Activated CD4-positive, alpha-beta T cell treated with anti-CD3 and anti-CD28 coated beads, Interleukin-2, amount 10 ng/mL, durations not matched to agents 7 days and 5 days (primary cell): Measurements from ENCODE around the gene ZC2HC1B. TPM values are rescaled to one million over a fixed set of nuclear protein-coding genes. Genes with fewer than 3 reads are reported as not detected.

Source experiments
- CTCF ChIA-PET: fragments of 350-600 bp; sonication (Branson Sonifier 250); formaldehyde crosslinking; loops from one replicate; lab custom pipeline; 2021; ENCODE audit warnings: antibody characterized with exemption; lab: Charles Lee
- POLR2A ChIA-PET: fragments of 350-600 bp; sonication (Branson Sonifier 250); formaldehyde crosslinking; loops from one replicate; lab custom pipeline; 2021; ENCODE audit warnings: antibody characterized with exemption; lab: Charles Lee
- DNase-seq: peaks from one replicate; pipeline ENCODE4 v3.0.0-alpha.2; 2020
- H3K27ac Mint-ChIP-seq: one replicate; pipeline ENCODE4 v1.8.0; 2021; ENCODE audit warnings: mild to moderate bottlenecking, moderate library complexity, mixed read lengths
- H3K27me3 Mint-ChIP-seq: one replicate; pipeline ENCODE4 v1.8.0; 2021; ENCODE audit warnings: mixed read lengths
- H3K36me3 Mint-ChIP-seq: one replicate; pipeline ENCODE4 v1.8.0; 2021; ENCODE audit warnings: low read depth, mixed read lengths
- H3K4me1 Mint-ChIP-seq: one replicate; pipeline ENCODE4 v1.8.0; 2021; ENCODE audit warnings: mixed read lengths
- H3K4me3 Mint-ChIP-seq: one replicate; pipeline ENCODE4 v1.8.0; 2021; ENCODE audit warnings: mild to moderate bottlenecking, moderate library complexity, mixed read lengths
- H3K9me3 Mint-ChIP-seq: one replicate; pipeline ENCODE4 v1.8.0; 2021; ENCODE audit warnings: mixed read lengths
- total RNA-seq, 2 experiments: library from RNA; stranded (reverse); gene quantifications; one replicate each; pipeline ENCODE4 v1.2.3, GENCODE V29; 2021

Gene ZC2HC1B
- total RNA-seq, 2 experiments from 2014 or later: not detected

DNA sequence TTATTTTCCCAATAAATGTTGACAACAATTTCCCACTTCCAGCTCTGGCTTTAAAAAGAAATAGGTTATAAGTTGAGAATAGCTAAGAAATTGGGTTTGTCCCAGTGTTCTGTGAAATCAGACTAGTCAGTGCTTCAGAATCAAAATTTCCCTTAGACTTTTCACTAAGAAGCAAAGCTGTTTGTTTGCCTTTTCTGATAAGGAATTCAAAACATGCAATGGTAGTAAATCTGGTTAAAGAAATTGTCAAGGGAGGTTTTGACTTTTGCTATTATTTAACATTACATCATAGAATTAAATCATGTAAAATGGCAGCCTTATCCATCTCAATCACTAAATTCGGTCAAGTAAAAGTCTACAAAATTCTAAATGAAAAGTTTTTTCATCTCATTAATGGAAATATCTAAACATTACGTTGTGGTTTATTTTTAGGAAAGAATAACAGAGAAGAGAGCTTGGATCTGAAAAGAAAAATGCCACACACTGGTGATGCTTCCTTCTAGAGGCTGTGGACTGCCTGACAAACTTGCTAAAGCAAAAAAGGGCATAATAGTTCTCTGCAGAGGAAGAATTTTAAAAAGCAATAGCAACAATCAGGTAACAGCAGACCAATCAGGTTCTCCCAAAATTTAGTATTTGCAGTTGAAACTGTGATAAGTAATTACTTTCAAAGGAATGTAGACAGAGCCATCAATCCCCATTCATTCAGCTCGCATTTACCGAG, 107.4 kb downstream of the ZC2HC1B start:
- Mint-ChIP-seq H3K9me3 (no peaks in the 10 kb centered on the region), H3K4me3 (no peak overlapping the region), H3K27me3 (peaks cover 4% of the 10 kb centered on the region), H3K27ac (no peak overlapping the region), H3K36me3 (no peaks in the 10 kb centered on the region), H3K4me1 (no peaks in the 10 kb centered on the region)
- CTCF ChIA-PET: no interaction called here
- no peak for DNase-seq
- POLR2A ChIA-PET: no interaction called here

DNA sequence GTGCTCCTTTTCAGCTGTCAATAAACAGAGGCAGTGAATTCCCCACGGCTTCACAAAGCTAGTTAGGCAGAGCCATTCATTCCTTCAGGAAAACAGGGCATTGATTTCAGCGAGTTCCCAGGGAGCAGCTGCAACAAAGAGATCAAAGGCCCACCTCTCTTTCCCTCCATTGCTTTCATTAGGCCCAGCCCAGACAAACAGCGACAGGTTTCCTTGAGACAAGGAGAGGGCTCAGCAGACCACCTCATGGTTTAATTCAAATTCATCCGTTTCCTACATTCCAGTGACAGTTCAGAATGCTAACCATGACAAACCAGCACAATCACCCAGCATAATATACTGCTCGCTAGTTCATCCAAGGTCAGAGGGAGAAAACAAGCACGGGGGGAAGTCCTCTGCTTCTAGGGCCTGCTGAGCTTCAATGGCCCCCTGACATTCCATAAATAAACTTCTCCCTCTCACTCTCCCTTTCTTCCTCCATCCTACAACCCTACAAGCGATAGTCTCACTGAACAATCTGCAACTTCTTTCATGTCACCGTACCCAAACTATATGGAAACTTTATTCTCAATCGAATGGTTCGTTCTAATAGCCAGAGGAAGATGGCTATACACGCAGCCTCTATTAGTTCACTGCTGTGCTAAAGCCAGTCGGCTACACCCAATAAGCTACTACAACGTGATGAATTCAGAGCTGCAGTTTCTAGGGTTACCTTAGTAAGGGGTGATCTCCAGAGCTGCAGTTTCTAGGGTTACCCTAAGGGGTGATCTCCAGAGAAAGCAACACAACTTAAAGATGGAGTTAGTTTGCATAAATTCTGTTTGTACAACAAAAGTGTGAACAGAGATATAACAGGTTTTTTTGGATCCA, 109.1 kb downstream of the ZC2HC1B start:
- Mint-ChIP-seq H3K4me3 (no peak overlapping the region), H3K27ac (no peak overlapping the region), H3K36me3 (no peaks in the 10 kb centered on the region), H3K9me3 (no peaks in the 10 kb centered on the region), H3K4me1 (peaks cover 2% of the 10 kb centered on the region), H3K27me3 (peaks cover 4% of the 10 kb centered on the region)
- ChIA-PET POLR2A (no interaction called here), CTCF (interaction anchor here (0.6 kb wide), 1 partner anchor 380 kb away, joined by 4 read pairs; no protein-coding TSS in a partner anchor)
- DNase-seq: no peak

- Mint-ChIP-seq H3K27me3 (peaks cover 7% of the 10 kb centered on the region), H3K36me3 (no peaks in the 10 kb centered on the region), H3K4me1 (peaks cover 2% of the 10 kb centered on the region), H3K27ac (no peak overlapping the region), H3K9me3 (no peaks in the 10 kb centered on the region), H3K4me3 (no peak overlapping the region)
- DNase-seq: no peak
- ChIA-PET POLR2A (no interaction called here), CTCF (no interaction called here)
Measured at GRCh38 chr6:143974089-143974488, 109.8 kb downstream of the ZC2HC1B start.

GRCh38 chr6:143976806-143977349, 112.6 kb downstream of the ZC2HC1B start:
- peaks cover 2% of the 10 kb centered on the region for H3K4me1 Mint-ChIP-seq
- no peak overlapping the region for H3K4me3 Mint-ChIP-seq
- CTCF ChIA-PET: interaction anchor here (1.3 kb wide), 1 partner anchor 10 kb away, joined by 3 read pairs; no protein-coding TSS in a partner anchor
- DNase-seq: no peak
- no peaks in the 10 kb centered on the region for H3K9me3 Mint-ChIP-seq
- H3K27ac Mint-ChIP-seq: no peak overlapping the region
- POLR2A ChIA-PET: no interaction called here
- H3K27me3 Mint-ChIP-seq: peaks cover 6% of the 10 kb centered on the region
- H3K36me3 Mint-ChIP-seq: no peaks in the 10 kb centered on the region

GRCh38 chr6:143980921-143981320, 116.6 kb downstream of the ZC2HC1B start:
- no peak for DNase-seq

GRCh38 chr6:143982968-143983367, 118.7 kb downstream of the ZC2HC1B start:
- CTCF ChIA-PET: no interaction called here
- no peaks in the 10 kb centered on the region for H3K36me3 Mint-ChIP-seq
- H3K27me3 Mint-ChIP-seq: peaks cover 6% of the 10 kb centered on the region
- DNase-seq: no peak
- POLR2A ChIA-PET: no interaction called here
- H3K27ac Mint-ChIP-seq: no peak overlapping the region
- no peaks in the 10 kb centered on the region for H3K9me3 Mint-ChIP-seq
- no peak overlapping the region for H3K4me3 Mint-ChIP-seq
- H3K4me1 Mint-ChIP-seq: no peaks in the 10 kb centered on the region

More at GRCh38 chr6:143980921-143981320, 116.6 kb downstream of the ZC2HC1B start:
- Mint-ChIP-seq H3K4me1 (peaks cover 2% of the 10 kb centered on the region), H3K4me3 (no peak overlapping the region), H3K27me3 (peaks cover 6% of the 10 kb centered on the region), H3K27ac (no peak overlapping the region), H3K36me3 (no peaks in the 10 kb centered on the region), H3K9me3 (no peaks in the 10 kb centered on the region)
- ChIA-PET CTCF (no interaction called here), POLR2A (no interaction called here)

GRCh38 chr6:143984666-143985065, 120.4 kb downstream of the ZC2HC1B start:
- no peaks in the 10 kb centered on the region for H3K4me1 Mint-ChIP-seq
- H3K4me3 Mint-ChIP-seq: no peak overlapping the region
- no peaks in the 10 kb centered on the region for H3K9me3 Mint-ChIP-seq
- CTCF ChIA-PET: interaction anchor here (0.6 kb wide), 1 partner anchor 16 kb away, joined by 5 read pairs; no protein-coding TSS in a partner anchor
- POLR2A ChIA-PET: no interaction called here
- no peak overlapping the region for H3K27ac Mint-ChIP-seq
- H3K36me3 Mint-ChIP-seq: no peaks in the 10 kb centered on the region
- no peak for DNase-seq
- no peaks in the 10 kb centered on the region for H3K27me3 Mint-ChIP-seq

DNA sequence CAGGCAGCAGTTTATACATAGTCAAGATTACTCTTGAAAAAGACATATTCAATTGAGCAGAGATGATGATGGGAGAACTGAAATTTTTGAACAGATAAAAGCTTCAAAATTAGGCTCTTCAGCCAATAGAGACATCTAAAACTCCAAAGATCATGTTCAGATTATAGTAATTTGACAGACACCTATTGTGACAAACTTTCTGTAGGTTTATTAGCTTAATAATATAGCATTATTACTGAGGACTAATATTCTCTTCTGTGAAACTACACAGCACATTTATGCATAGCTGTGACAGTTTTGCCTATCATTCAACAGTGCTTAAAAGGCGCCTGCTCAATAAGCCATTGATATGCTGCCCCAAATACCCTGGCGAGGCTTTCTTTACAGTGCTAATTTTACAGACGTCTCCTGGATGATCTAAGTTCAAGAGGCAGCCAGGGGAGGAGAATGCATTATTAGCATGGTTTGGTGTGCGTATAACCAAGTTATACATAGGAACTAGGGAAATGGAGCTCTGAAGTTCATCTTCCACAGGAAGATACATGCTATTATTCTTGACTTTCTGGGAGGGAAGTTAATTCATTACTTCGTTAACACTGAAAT, 122.3 kb downstream of the ZC2HC1B start:
- no peaks in the 10 kb centered on the region for H3K36me3 Mint-ChIP-seq
- CTCF ChIA-PET: interaction anchor here (0.6 to 1.2 kb wide), 3 partner anchors 9 to 58 kb away, joined by 3 to 4 read pairs (median 4); no protein-coding TSS in a partner anchor
- no peaks in the 10 kb centered on the region for H3K4me1 Mint-ChIP-seq
- H3K27me3 Mint-ChIP-seq: no peaks in the 10 kb centered on the region
- no peaks in the 10 kb centered on the region for H3K9me3 Mint-ChIP-seq
- H3K27ac Mint-ChIP-seq: no peak overlapping the region
- POLR2A ChIA-PET: no interaction called here
- no peak overlapping the region for H3K4me3 Mint-ChIP-seq
- no peak for DNase-seq

Other genes with a start within 250 kb of the ZC2HC1B start
- 10 to 100 TPM; 30.9 to 43.8 TPM for gene PHACTR2, start 186.5 kb upstream of the ZC2HC1B start, total RNA-seq
- 10 to 100 TPM; 23.7 to 25.1 TPM for gene LTV1, start 21.1 kb upstream of the ZC2HC1B start, total RNA-seq
- 1 to 10 TPM; 4.5 to 5.7 TPM for gene PLAGL1, start 143.8 kb downstream of the ZC2HC1B start, total RNA-seq
- 100 to 1,000 TPM; 138 to 141 TPM for gene SF3B5, start 231.1 kb downstream of the ZC2HC1B start, total RNA-seq